Aorta (tissue), 5 donors: Measurements from ENCODE around the gene FGF18. TPM values are rescaled to one million over a fixed set of nuclear protein-coding genes. Genes with fewer than 3 reads are reported as not detected.

ENCODE experiments used
- ATAC-seq: fragments of 200-7000 bp; cut with Tn5 transposase; one replicate; pipeline ENCODE4 v1.9.1; 2022; ENCODE audit warnings: moderate library complexity; ENCODE audit not compliant: low FRiP score
- DNase-seq, 2 donors: peaks; one replicate each; pipeline ENCODE4 v3.0.0-alpha.2; 2020
- H3K27ac ChIP-seq, 2 donors: one replicate each; pipeline ENCODE4 v1.5.1; 2013; ENCODE audit warnings: low read length in 2 of 2, mild to moderate bottlenecking in 2 of 2, moderate library complexity in 2 of 2, control low read depth in 1 of 2, inconsistent platforms in 1 of 2, low read depth in 1 of 2
- H3K27me3 ChIP-seq, 2 donors: one replicate each; pipeline ENCODE4 v1.6.1; 2013; ENCODE audit warnings: control low read depth in 1 of 2, low read length in 1 of 2, mild to moderate bottlenecking in 1 of 2, moderate library complexity in 1 of 2; ENCODE audit not compliant: insufficient read depth in 2 of 2, control insufficient read depth in 1 of 2
- H3K36me3 ChIP-seq, 2 donors: one replicate each; pipeline ENCODE4 v1.6.1; 2013; ENCODE audit warnings: control low read depth in 1 of 2, low read length in 1 of 2, mild to moderate bottlenecking in 1 of 2; ENCODE audit not compliant: insufficient read depth in 2 of 2, control insufficient read depth in 1 of 2
- H3K4me1 ChIP-seq, 2 donors: one replicate each; pipeline ENCODE4 v1.6.1; 2013; ENCODE audit warnings: low read length in 2 of 2, control low read depth in 1 of 2, mild to moderate bottlenecking in 1 of 2, moderate library complexity in 1 of 2; ENCODE audit not compliant: insufficient read depth in 2 of 2, control insufficient read depth in 1 of 2
- H3K4me3 ChIP-seq, 2 donors: one replicate each; pipeline ENCODE4 v1.5.1; 2013; ENCODE audit warnings: low read length in 2 of 2, control low read depth in 1 of 2, mild to moderate bottlenecking in 1 of 2
- H3K9me3 ChIP-seq: one replicate; pipeline ENCODE4 v1.6.1; 2013; ENCODE audit warnings: mild to moderate bottlenecking, low read length; ENCODE audit not compliant: control insufficient read depth
- WGBS, 2 donors: extraction: QIAGEN DNeasy Blood & Tissue Kit; methylation state at CpG; one replicate each; pipeline ENCODE4 v1.1.7; 2013; 5-methylcytosine and 5-hydroxymethylcytosine counted together
- intact Hi-C, 2 donors: fragments of 100-400 bp; cut with DNase I; formaldehyde crosslinking; loops; one replicate each; pipeline versions ENCODE4 v1.14.2 to v1.15.0; 2022
- polyA plus RNA-seq, 2 donors: library from polyadenylated mRNA; stranded (reverse); fragments of 200-250 nt; gene quantifications; one replicate each; pipeline ENCODE4 v1.2.3, GENCODE V29; 2013
- total RNA-seq, 2 donors: library from RNA; stranded (reverse); fragmentation: NEBNext Ultra II Directional; extraction: Animal tissue kit (Norgen Biotek cat#: 25700); gene quantifications; one replicate each; pipeline ENCODE4 v1.2.1, GENCODE V29; 2021
- donor health status: healthy with polysubstance abuse.
- donor health status: Bipolar disorder and iron deficiency.
- donor health status: DM: no; HTN: no; CAD: no.
- donor health status: DM: no; HTN: no; CAD: no.
- donor health status: DM: yes; HTN: yes; CAD: no.

The FGF18 gene
- total and polyA plus RNA-seq, 4 donors, result 2.1 to 15.2 (median 2.9) TPM; not detected in 1

GRCh38 chr5:171477666-171478065, 58.2 kb downstream of the FGF18 start:
- Histone ChIP-seq H3K9me3 (no peaks in the 10 kb centered on the region), H3K36me3 (no peaks in the 10 kb centered on the region), H3K27me3 (no peaks in the 10 kb centered on the region), H3K4me3 (no peak overlapping the region), H3K27ac (no peak overlapping the region), H3K4me1 (no peaks in the 10 kb centered on the region)
- 92 to 93% methylated on average over 3 of the region's 3 CpGs for WGBS, 2 donors
- intact Hi-C loops, result no loop called here
- no peak for ATAC-seq
- DNase-seq, result peak in 1 of 2 donors; percentile 8

GRCh38 chr5:171478946-171479775, 59.7 kb downstream of the FGF18 start:
- ATAC-seq, result no peak
- no peak overlapping the region for H3K4me3 ChIP-seq
- no peak overlapping the region for H3K27ac ChIP-seq
- H3K36me3 ChIP-seq, result no peaks in the 10 kb centered on the region
- H3K27me3 ChIP-seq, result no peaks in the 10 kb centered on the region
- WGBS, 2 donors, result 82 to 83% methylated on average over 4 of the region's 4 CpGs
- no peaks in the 10 kb centered on the region for H3K4me1 ChIP-seq
- intact Hi-C loops, result no loop called here
- H3K9me3 ChIP-seq, result no peaks in the 10 kb centered on the region
- DNase-seq, result peak in 1 of 2 donors; percentile 65

GRCh38 chr5:171479776-171480125, 60.3 kb downstream of the FGF18 start:
- Histone ChIP-seq H3K36me3 (no peaks in the 10 kb centered on the region), H3K4me3 (no peak overlapping the region), H3K27me3 (no peaks in the 10 kb centered on the region), H3K4me1 (no peaks in the 10 kb centered on the region), H3K27ac (no peak overlapping the region), H3K9me3 (no peaks in the 10 kb centered on the region)
- intact Hi-C loops, result loop anchor here (5.0 to 10.0 kb wide), 3 partner anchors 43 to 115 kb away; no protein-coding TSS in a partner anchor
- no peak for ATAC-seq
- DNase-seq, result peak in 1 of 2 donors; percentile 62
- 57 to 70% methylated on average over 1 of the region's 1 CpG for WGBS, 2 donors

DNA sequence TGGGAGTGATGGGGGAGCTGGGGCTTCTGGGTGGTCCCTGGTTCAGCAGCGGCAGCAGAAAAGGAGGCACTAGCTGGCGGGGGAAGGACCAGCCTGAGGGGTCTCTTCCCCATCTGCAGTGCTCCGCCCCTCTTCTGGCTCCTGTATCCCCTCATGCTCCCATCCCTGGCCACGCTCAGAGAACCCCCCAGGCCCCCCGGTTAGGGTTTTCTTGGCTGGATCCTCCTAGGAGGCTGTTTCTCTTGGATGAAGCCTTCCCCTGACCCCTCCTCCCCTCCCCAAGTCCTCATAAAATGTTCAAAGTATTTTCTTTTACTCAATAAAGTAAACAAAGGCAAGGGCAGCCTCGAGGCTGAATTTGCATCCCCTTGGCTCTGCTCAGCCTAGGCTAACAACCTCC, 60.8 kb downstream of the FGF18 start:
- ATAC-seq (no peak), DNase-seq (peak in 1 of 2 donors; percentile 11)
- 60 to 70% methylated on average over 4 to 6 of the region's 6 CpGs for WGBS, 2 donors
- H3K4me3 ChIP-seq, result no peak overlapping the region
- no peaks in the 10 kb centered on the region for H3K9me3 ChIP-seq
- intact Hi-C loops, result loop anchor here (5.0 to 10.0 kb wide), 3 partner anchors 42 to 115 kb away; no protein-coding TSS in a partner anchor
- no peaks in the 10 kb centered on the region for H3K36me3 ChIP-seq
- H3K4me1 ChIP-seq, result no peaks in the 10 kb centered on the region
- H3K27me3 ChIP-seq, result no peaks in the 10 kb centered on the region
- no peak overlapping the region for H3K27ac ChIP-seq

- ATAC-seq (no peak), DNase-seq (peak in 1 of 2 donors; percentile 50)
- intact Hi-C loops, result loop anchor here (5.0 to 10.0 kb wide), 3 partner anchors 40 to 113 kb away; no protein-coding TSS in a partner anchor
- no peaks in the 10 kb centered on the region for H3K9me3 ChIP-seq
- H3K4me1 ChIP-seq, result no peaks in the 10 kb centered on the region
- no peaks in the 10 kb centered on the region for H3K36me3 ChIP-seq
- no peak overlapping the region for H3K4me3 ChIP-seq
- 75 to 78% methylated on average over 10 of the region's 10 CpGs for WGBS, 2 donors
- H3K27me3 ChIP-seq, result no peaks in the 10 kb centered on the region
- no peak overlapping the region for H3K27ac ChIP-seq
Measured at GRCh38 chr5:171481571-171482433, 62.4 kb downstream of the FGF18 start.

- H3K27ac ChIP-seq, result no peak overlapping the region
- H3K4me1 ChIP-seq, result no peaks in the 10 kb centered on the region
- no peak for DNase-seq
- WGBS, 2 donors, result 83 to 96% methylated on average over 4 of the region's 4 CpGs
- no peaks in the 10 kb centered on the region for H3K36me3 ChIP-seq
- intact Hi-C loops, result loop anchor here (5.0 to 10.0 kb wide), 3 partner anchors 40 to 112 kb away; no protein-coding TSS in a partner anchor
- no peaks in the 10 kb centered on the region for H3K9me3 ChIP-seq
- no peak for ATAC-seq
- no peak overlapping the region for H3K4me3 ChIP-seq
- H3K27me3 ChIP-seq, result no peaks in the 10 kb centered on the region
Measured at GRCh38 chr5:171482434-171482730, 62.9 kb downstream of the FGF18 start.

DNA sequence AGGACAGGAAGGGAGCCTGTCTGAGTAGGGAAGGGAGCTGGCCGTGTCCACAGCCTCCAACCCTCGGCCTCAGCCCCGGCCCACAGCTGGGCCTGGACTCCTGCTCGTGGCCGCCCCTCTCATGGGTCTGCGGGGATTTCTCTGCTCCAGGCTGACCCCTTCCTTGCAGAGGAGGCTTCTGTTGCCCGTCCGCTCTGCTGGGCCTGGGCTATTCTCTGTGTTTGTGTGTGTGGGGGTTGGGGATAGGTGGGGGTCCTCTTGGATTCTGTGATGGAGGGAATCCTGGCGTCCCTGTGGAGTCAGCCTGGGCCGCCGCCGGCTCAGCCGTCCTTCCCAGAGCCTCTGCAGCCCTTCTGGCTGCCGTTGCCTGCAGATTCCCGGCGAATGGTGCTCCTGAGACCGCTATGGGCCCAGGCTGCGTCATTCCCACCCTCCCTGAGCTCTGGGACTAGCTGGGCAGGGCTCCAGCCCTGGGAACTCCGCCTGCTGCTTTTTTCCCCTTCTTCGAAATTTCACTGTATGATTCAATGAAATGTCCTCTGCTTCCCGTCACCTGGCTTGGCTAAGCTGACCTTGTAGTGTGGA, 64.2 kb downstream of the FGF18 start:
- peak; percentile 91 for ATAC-seq
- H3K4me1 ChIP-seq, result no peaks in the 10 kb centered on the region
- DNase-seq, result peak; percentile 93 to 96
- H3K27ac ChIP-seq, result no peak overlapping the region
- H3K36me3 ChIP-seq, result no peaks in the 10 kb centered on the region
- WGBS, 2 donors, result 17 to 20% methylated on average over 21 of the region's 21 CpGs
- no peak overlapping the region for H3K4me3 ChIP-seq
- no peaks in the 10 kb centered on the region for H3K9me3 ChIP-seq
- H3K27me3 ChIP-seq, result no peaks in the 10 kb centered on the region
- intact Hi-C loops, result loop anchor here (5.0 to 10.0 kb wide), 3 partner anchors 39 to 111 kb away; no protein-coding TSS in a partner anchor

GRCh38 chr5:171484460-171484899, 65.0 kb downstream of the FGF18 start:
- H3K27me3 ChIP-seq, result no peaks in the 10 kb centered on the region
- no peak overlapping the region for H3K27ac ChIP-seq
- H3K4me1 ChIP-seq, result no peaks in the 10 kb centered on the region
- no peak for DNase-seq
- no peak overlapping the region for H3K4me3 ChIP-seq
- 45 to 49% methylated on average over 7 of the region's 7 CpGs for WGBS, 2 donors
- peak; percentile 56 for ATAC-seq
- intact Hi-C loops, result loop anchor here (5.0 to 10.0 kb wide), 3 partner anchors 38 to 110 kb away; no protein-coding TSS in a partner anchor
- H3K36me3 ChIP-seq, result no peaks in the 10 kb centered on the region
- no peaks in the 10 kb centered on the region for H3K9me3 ChIP-seq
